RPMI7951 (cell line): ENCODE measurements around the gene TRIO. TPM values are rescaled to one million over a fixed set of nuclear protein-coding genes. Genes with fewer than 3 reads are reported as not detected.
"Not testable (repeated sequence)": the region's sequence is repeated elsewhere in the genome, so short reads cannot be mapped to it uniquely, and the experiment has no call there.

Experiments
- DNase-seq: peaks from one replicate; pipeline ENCODE4 v3.0.0-alpha.2; 2012; ENCODE audit warnings: low read depth
- total RNA-seq: library from RNA; depleted of rRNA; stranded (reverse); fragments of >200 nt; shearing (Covaris generic); gene quantifications from 2 replicates; pipeline ENCODE4 v1.2.3, GENCODE V29; 2014

TRIO gene
- total RNA-seq, 1 experiment from 2014 or later: 34.0 TPM

GRCh38 chr5:14386884-14387624 is 243.9 kb downstream of the TRIO start:
- no peak for DNase-seq

- no peak for DNase-seq
Measured at GRCh38 chr5:14388741-14389140, 245.6 kb downstream of the TRIO start.

- not testable (repeated sequence) for DNase-seq
Measured at GRCh38 chr5:14392552-14392951, 249.4 kb downstream of the TRIO start.

GRCh38 chr5:14394365-14394764 is 251.2 kb downstream of the TRIO start:
- no peak for DNase-seq

- DNase-seq: no peak
Measured at GRCh38 chr5:14395411-14395810, 252.3 kb downstream of the TRIO start.

- DNase-seq: no peak
Measured at GRCh38 chr5:14396066-14396465, 252.9 kb downstream of the TRIO start.

GRCh38 chr5:14396737-14397136 is 253.6 kb downstream of the TRIO start:
- no peak for DNase-seq

- peak; percentile 77 for DNase-seq
Measured at GRCh38 chr5:14397717-14398116, 254.6 kb downstream of the TRIO start.

- DNase-seq: peak; percentile 61
Measured at GRCh38 chr5:14399054-14399692, 256.0 kb downstream of the TRIO start.

- peak; percentile 84 for DNase-seq
Measured at GRCh38 chr5:14400085-14400484, 256.9 kb downstream of the TRIO start.

GRCh38 chr5:14400611-14401010 is 257.5 kb downstream of the TRIO start:
- DNase-seq: no peak

GRCh38 chr5:14401639-14402038 is 258.5 kb downstream of the TRIO start:
- no peak for DNase-seq

GRCh38 chr5:14402424-14402823 is 259.3 kb downstream of the TRIO start:
- no peak for DNase-seq

- no peak for DNase-seq
Measured at GRCh38 chr5:14404780-14405179, 261.6 kb downstream of the TRIO start.

- no peak for DNase-seq
Measured at GRCh38 chr5:14405267-14405666, 262.1 kb downstream of the TRIO start.

GRCh38 chr5:14405706-14406553 is 262.8 kb downstream of the TRIO start:
- no peak for DNase-seq

GRCh38 chr5:14406554-14406849 is 263.4 kb downstream of the TRIO start:
- peak; percentile 95 for DNase-seq

GRCh38 chr5:14407051-14407450 is 263.9 kb downstream of the TRIO start:
- no peak for DNase-seq

GRCh38 chr5:14407746-14408175 is 264.6 kb downstream of the TRIO start:
- no peak for DNase-seq

GRCh38 chr5:14408969-14409586 is 265.9 kb downstream of the TRIO start:
- no peak for DNase-seq

GRCh38 chr5:14410068-14410393 is 266.9 kb downstream of the TRIO start:
- DNase-seq: no peak
